HUES64 (cell line): ENCODE results near the gene NLRC5.

Experiments
- H3K27ac ChIP-seq: 2 replicates; pipeline ENCODE4 v1.7.0; 2013; ENCODE audit warnings: low read depth, low read length, inconsistent platforms
- H3K27me3 ChIP-seq: 2 replicates; pipeline ENCODE4 v1.6.1; 2013; ENCODE audit warnings: mild to moderate bottlenecking, low read length; ENCODE audit not compliant: insufficient read depth
- H3K36me3 ChIP-seq: 2 replicates; pipeline ENCODE4 v1.6.1; 2013; ENCODE audit warnings: mild to moderate bottlenecking, low read length; ENCODE audit not compliant: insufficient read depth
- H3K4me1 ChIP-seq: 2 replicates; pipeline ENCODE4 v1.6.1; 2013; ENCODE audit warnings: mild to moderate bottlenecking, low read length, moderate library complexity; ENCODE audit not compliant: insufficient read depth
- H3K4me3 ChIP-seq: 2 replicates; pipeline ENCODE4 v1.5.1; 2013; ENCODE audit warnings: mild to moderate bottlenecking, low read length, moderate library complexity
- H3K9ac ChIP-seq: 2 replicates; pipeline ENCODE4 v1.6.1; 2013; ENCODE audit warnings: mild to moderate bottlenecking, low read depth, low read length
- H3K9me3 ChIP-seq: 2 replicates; pipeline ENCODE4 v1.6.1; 2013; ENCODE audit warnings: low read depth, low read length; ENCODE audit not compliant: insufficient read depth
- WGBS: fragments of 150-250, 120-280 bp; methylation state at CpG from one replicate; pipeline ENCODE4 v1.1.7; 2013; ENCODE audit warnings: missing lambda C conversion rate; 5-methylcytosine and 5-hydroxymethylcytosine counted together

Gene NLRC5

DNA sequence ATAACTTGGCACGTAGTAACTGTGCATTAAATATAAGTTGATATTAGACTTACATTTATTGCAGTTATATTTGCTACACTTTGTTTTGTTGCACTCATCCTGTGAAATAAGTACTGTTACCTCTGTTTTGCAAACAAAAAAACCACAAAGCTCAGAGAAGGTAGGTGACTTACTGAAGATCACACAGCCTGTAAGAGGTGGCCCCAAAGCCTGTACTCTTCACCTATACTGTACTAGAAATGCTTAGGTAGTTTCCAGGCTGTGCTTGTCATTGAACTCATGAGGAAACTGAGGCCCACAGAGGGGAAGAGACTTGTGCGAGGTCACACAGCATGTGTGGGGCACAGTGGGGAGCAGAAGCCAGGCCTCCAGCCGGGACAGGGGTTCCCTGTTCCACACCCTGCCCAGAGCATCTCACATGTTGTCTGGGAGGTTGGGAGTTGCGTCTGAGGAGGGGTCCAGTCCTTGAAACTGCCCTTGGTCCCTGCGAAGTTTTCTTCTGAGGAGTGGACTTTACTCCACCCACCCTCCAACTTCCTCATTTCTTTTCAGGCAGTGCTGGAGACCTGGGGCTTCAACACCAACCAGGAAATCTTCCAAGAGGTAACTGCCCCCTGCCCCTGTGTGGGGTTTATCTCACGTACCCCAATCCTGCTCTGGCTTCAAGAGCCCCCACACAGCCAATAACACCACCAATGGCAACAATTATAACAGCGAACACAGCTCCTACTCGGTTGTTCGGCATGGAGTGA, 14.6 kb upstream of the NLRC5 start:
- 89% methylated on average over 9 of the region's 9 CpGs for WGBS
- Histone ChIP-seq H3K27me3 (no peaks in the 10 kb centered on the region), H3K4me3 (no peak overlapping the region), H3K27ac (no peak overlapping the region), H3K4me1 (no peaks in the 10 kb centered on the region), H3K9ac (no peak overlapping the region), H3K9me3 (no peaks in the 10 kb centered on the region), H3K36me3 (no peaks in the 10 kb centered on the region)

- Histone ChIP-seq H3K27ac (no peak overlapping the region), H3K27me3 (no peaks in the 10 kb centered on the region), H3K9me3 (no peaks in the 10 kb centered on the region), H3K4me3 (no peak overlapping the region), H3K4me1 (no peaks in the 10 kb centered on the region), H3K36me3 (no peaks in the 10 kb centered on the region), H3K9ac (no peak overlapping the region)
- 93% methylated on average over 10 of the region's 10 CpGs for WGBS
These were observed 13.6 kb upstream of the NLRC5 start for GRCh38 chr16:56975714-56976113.

GRCh38 chr16:56977216-56977615, 12.1 kb upstream of the NLRC5 start:
- H3K9me3 ChIP-seq = no peaks in the 10 kb centered on the region
- H3K27ac ChIP-seq = no peak overlapping the region
- no peaks in the 10 kb centered on the region for H3K36me3 ChIP-seq
- no peaks in the 10 kb centered on the region for H3K4me1 ChIP-seq
- no peak overlapping the region for H3K4me3 ChIP-seq
- no peak overlapping the region for H3K9ac ChIP-seq
- 89% methylated on average over 6 of the region's 6 CpGs for WGBS
- H3K27me3 ChIP-seq = no peaks in the 10 kb centered on the region

- WGBS = 93% methylated on average over 10 of the region's 11 CpGs
- Histone ChIP-seq H3K27ac (no peak overlapping the region), H3K27me3 (no peaks in the 10 kb centered on the region), H3K4me3 (no peak overlapping the region), H3K9ac (no peak overlapping the region), H3K9me3 (no peaks in the 10 kb centered on the region), H3K36me3 (no peaks in the 10 kb centered on the region), H3K4me1 (no peaks in the 10 kb centered on the region)
These were observed 11.4 kb upstream of the NLRC5 start for GRCh38 chr16:56977823-56978430.

GRCh38 chr16:56980201-56980535, 9.2 kb upstream of the NLRC5 start:
- Histone ChIP-seq H3K4me3 (no peak overlapping the region), H3K9ac (no peak overlapping the region), H3K9me3 (no peaks in the 10 kb centered on the region), H3K27me3 (no peaks in the 10 kb centered on the region), H3K27ac (no peak overlapping the region), H3K36me3 (no peaks in the 10 kb centered on the region), H3K4me1 (no peaks in the 10 kb centered on the region; the same call in 1 of the 2 replicates)
- 92% methylated on average over 3 of the region's 4 CpGs for WGBS

DNA sequence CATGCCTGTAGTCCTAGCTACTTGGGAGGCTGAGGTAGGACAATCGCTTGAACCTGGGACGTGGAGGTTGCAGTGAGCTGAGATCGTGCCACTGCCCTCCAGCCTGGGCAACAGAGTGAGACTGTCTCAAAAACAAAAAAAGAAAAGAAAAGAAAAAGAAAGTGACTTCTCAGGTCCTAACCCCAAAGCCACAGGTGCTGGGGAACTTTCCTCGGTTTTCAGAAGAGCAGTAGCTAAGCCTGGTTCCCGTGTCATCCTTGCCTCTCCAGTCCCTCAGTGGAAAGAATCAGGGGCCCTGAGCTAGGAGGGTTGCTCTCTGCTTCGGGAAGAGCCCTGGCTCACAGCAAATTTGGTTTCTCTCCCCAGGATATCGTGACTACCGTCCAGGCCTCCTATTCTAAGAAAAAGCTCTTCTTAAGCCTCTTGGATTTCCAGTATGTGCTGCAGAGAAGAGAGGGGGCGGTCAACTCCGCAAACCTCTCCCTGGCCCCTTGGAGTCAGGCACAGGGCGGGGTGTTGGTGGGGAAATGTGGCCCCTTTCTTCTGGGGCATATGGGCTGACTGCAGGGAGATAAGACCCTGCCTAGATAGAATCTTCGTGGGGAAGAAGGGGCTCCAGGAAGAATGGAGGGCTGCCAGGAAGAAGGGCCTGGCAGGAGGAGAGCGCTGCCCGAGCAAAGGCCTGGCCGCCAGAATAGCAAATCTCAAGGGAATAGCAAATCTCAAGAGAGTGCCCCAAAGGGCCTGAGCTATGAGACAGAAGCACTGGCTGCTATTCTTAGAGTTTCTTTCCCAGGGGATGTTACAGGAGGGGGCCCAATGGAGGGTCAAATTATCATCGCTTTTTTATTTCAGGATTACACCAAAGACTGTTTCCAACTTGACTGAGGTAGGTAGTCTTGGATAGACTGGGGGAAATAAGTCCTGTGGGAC, 8.3 kb upstream of the NLRC5 start:
- Histone ChIP-seq H3K27me3 (no peaks in the 10 kb centered on the region), H3K9me3 (no peaks in the 10 kb centered on the region), H3K27ac (no peak overlapping the region), H3K4me3 (no peak overlapping the region), H3K4me1 (no peaks in the 10 kb centered on the region; the same call in 1 of the 2 replicates), H3K36me3 (no peaks in the 10 kb centered on the region), H3K9ac (no peak overlapping the region)
- 82% methylated on average over 16 of the region's 16 CpGs for WGBS

DNA sequence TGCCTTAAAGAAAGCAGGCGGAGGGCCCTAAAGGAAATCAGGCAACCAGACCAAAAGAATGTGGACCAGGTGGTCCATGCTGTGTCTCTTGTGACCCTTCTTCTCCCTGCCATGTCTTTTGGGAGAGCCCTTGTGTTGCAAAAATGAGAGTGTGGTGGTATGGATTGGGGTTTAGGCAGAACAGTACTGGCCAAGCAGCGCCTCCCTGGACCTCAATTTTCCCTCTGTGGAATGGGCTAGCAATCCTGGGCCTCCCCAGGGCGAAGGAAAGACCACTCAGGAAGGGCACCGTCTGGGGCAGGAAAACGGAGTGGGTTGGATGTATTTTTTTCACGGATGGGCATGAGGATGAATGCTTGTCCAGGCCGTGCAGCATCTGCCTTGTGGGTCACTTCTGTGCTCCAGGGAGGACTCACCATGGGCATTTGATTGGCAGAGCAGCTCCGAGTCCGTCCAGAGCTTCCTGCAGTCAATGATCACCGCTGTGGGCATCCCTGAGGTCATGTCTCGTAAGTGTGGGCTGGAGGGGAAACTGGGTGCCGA, 7.6 kb upstream of the NLRC5 start:
- no peaks in the 10 kb centered on the region for H3K9me3 ChIP-seq
- H3K27me3 ChIP-seq = no peaks in the 10 kb centered on the region
- no peak overlapping the region for H3K9ac ChIP-seq
- H3K36me3 ChIP-seq = no peaks in the 10 kb centered on the region
- no peaks in the 10 kb centered on the region; the same call in 1 of the 2 replicates for H3K4me1 ChIP-seq
- 86% methylated on average over 12 of the region's 12 CpGs for WGBS
- no peak overlapping the region for H3K4me3 ChIP-seq
- no peak overlapping the region for H3K27ac ChIP-seq

GRCh38 chr16:56982695-56983094, 6.7 kb upstream of the NLRC5 start:
- Histone ChIP-seq H3K36me3 (no peaks in the 10 kb centered on the region), H3K4me1 (no peaks in the 10 kb centered on the region; the same call in 1 of the 2 replicates), H3K9me3 (no peaks in the 10 kb centered on the region), H3K9ac (no peak overlapping the region), H3K27ac (no peak overlapping the region), H3K27me3 (peaks cover 2% of the 10 kb centered on the region; the same call in 1 of the 2 replicates), H3K4me3 (no peak overlapping the region)
- WGBS = 76% methylated on average over 2 of the region's 2 CpGs

DNA sequence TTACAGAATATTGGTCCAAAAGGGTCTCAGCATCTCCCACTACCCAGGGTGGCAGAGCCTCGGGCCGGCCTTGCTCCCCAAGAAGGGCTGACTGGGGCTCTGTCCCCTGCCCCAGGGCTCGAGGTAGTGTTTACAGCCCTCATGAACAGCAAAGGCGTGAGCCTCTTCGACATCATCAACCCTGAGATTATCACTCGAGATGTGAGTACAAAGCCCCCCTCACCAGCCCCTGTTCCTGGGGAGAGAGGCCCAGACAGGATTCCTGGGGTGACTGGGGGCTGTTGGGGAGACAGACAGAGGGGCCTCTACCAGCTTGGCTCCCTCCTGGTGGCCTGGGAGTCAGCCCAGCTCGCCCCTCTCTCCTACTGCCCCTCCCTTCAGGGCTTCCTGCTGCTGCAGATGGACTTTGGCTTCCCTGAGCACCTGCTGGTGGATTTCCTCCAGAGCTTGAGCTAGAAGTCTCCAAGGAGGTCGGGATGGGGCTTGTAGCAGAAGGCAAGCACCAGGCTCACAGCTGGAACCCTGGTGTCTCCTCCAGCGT, 6.1 kb upstream of the NLRC5 start:
- H3K27me3 ChIP-seq = peaks cover 8% of the 10 kb centered on the region
- WGBS = 79% methylated on average over 9 of the region's 9 CpGs
- H3K4me3 ChIP-seq = no peak overlapping the region
- H3K9ac ChIP-seq = no peak overlapping the region
- H3K36me3 ChIP-seq = no peaks in the 10 kb centered on the region
- no peaks in the 10 kb centered on the region; the same call in 1 of the 2 replicates for H3K4me1 ChIP-seq
- H3K27ac ChIP-seq = no peak overlapping the region
- no peaks in the 10 kb centered on the region for H3K9me3 ChIP-seq

- no peak overlapping the region for H3K4me3 ChIP-seq
- H3K9me3 ChIP-seq = no peaks in the 10 kb centered on the region
- no peak overlapping the region for H3K9ac ChIP-seq
- no peak overlapping the region for H3K27ac ChIP-seq
- H3K27me3 ChIP-seq = peaks cover 22% of the 10 kb centered on the region
- 89% methylated on average over 6 of the region's 6 CpGs for WGBS
- no peaks in the 10 kb centered on the region; the same call in 1 of the 2 replicates for H3K4me1 ChIP-seq
- no peaks in the 10 kb centered on the region for H3K36me3 ChIP-seq
These were observed 4.7 kb upstream of the NLRC5 start for GRCh38 chr16:56984639-56985038.
